Stimulated activated CD4-positive, alpha-beta T cell treated with anti-CD3 and anti-CD28 coated beads, Interleukin-12 subunit alpha, Interleukin-12 subunit beta, amount 100 ng/mL, for 48 hours (primary cell): ENCODE results near the gene ITK.

Experiments used
- DNase-seq, 3 donors: peaks; one replicate each; pipeline ENCODE4 v3.0.0-alpha.2; 2020; ENCODE audit warnings: low read depth in 2 of 3, low spot score in 1 of 3

ITK gene

DNA sequence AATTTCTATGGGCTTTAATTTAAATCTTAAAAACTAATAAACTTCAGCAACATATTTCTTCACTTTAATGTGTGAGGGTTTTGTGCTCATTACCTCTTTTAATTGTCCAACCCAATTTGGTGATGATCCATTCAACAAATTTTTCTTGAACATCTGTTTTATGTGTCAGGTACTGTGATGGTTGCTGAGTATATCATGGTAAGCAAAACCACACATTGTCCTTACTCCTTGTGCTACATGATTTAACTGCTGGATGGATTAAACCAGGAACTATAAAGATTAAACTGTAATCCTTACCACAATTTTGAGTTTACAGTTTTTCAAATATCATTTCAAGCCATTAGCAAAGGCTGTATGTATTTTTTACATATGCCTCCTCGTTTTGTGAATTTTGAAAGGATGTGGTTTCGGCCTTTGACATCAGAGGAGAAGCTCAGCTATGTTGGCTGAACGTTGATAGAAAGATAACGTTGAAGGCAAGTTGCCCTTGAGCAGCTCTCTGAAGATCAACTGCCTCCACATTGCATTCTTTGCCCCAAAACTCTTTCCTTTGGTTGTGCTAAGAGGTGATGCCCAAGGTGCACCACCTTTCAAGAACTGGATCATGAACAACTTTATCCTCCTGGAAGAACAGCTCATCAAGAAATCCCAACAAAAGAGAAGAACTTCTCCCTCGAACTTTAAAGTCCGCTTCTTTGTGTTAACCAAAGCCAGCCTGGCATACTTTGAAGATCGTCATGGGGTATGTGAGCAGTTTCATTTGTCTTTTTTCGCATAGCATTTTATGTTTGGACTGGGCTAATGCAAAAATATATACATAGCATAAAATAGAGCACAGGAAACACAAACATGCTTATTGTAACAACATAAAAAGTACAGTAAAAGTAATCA lies at the start of gene ITK:
ITK (plus strand) TSS at position 467 of the 891 bp plus-strand sequence; CDS start at position 605, 138 bp downstream.
- DNase-seq = no peak

DNA sequence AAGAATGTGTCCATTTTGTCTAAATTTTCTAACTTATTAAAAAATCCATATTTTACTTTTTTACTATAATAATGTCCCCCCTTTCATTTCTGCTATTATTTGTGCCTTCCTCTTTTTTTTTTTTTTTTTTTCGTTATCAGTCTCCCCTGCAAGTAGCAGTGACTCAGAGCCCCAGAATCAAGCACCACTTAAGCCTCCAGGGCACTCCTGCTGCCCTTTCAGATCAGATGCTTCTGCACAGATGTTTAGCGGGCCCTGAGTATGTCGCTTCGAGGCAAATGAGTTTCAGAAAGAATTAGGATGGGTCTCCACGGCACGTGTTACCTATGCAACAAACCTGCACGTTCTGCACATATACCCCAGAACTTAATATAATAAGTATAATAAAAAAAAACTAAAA lies 49.7 kb upstream of the ITK start:
- no peak for DNase-seq

DNA sequence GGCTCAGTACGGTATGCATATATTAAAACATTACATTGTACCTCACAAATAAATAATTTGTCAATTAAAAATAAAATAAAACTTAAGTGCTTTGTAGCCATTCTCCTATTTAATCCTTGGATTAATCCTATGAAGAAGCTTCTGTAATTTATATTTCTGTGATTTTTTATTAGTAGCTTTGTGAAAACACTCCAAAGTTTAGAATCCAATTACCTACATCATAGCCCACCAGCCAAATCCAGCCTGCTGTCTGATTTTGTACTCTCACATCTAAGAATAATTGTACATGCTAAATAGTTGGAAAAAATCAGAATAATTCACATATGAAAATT lies 48.4 kb upstream of the ITK start:
- DNase-seq = no peak

DNA sequence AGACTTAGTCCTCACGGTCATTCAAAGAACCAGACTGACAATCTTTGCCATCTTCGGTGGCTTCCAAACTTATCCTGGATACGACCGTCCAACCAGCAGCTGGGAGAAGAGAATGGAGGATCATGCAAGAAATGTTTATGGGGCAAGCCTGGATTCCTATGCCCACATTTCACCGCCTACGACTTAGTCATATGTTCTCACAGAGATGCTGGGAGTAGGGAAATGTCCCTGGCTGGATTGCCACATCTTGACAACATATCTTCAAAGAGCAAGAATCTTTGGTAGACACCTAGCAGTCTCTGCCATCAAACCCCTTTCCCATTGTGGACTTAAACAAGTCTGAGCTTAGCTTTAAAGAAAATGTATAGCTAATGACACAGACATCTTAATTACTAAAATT lies 42.9 kb upstream of the ITK start:
- no peak for DNase-seq

DNA sequence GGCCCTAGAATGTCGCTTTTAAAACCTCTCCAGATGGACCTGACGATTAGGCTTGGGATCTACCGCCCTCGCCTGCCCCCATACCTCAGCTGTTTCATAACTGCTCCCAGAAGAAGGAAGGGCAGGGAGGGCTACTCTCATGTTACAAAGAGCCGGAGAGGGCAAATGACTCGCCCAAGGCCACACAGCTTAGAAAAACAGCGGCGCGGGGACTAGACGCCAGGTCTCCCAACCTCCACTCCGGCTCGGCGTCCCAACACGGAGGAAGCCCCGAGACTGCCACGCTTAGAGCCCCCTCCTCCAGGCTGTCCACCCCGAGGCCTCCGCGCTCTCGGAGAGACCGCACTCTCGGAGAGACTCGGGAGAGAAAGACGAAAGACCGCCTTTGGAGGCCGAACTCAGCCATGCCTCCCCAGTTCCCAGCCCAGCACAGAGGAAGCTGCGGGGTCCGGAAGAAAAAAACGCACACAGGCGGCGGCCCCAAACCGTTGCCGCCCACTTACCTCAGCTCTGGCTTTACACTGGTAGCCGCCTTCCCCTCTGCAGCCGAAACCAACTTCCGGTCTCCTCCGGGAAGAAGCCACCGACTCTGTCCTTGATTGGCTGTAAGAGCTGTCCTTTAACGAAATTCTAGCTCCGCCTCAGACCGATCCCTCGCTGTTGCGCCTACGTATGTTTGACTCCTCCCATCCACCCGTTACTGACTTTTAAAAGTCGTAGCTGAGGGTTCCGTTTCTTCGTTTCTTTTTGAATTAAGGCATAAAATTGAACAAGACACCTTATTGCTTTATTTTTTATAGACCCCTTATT lies 38.1 kb upstream of the ITK start, which contains the start of gene MED7:
MED7 (minus strand) TSS at position 549 of the 810 bp plus-strand sequence. CDS start 3,434 bp downstream, outside the sequence.
- DNase-seq = peak; percentile 84 to 95 (median 90)

DNA sequence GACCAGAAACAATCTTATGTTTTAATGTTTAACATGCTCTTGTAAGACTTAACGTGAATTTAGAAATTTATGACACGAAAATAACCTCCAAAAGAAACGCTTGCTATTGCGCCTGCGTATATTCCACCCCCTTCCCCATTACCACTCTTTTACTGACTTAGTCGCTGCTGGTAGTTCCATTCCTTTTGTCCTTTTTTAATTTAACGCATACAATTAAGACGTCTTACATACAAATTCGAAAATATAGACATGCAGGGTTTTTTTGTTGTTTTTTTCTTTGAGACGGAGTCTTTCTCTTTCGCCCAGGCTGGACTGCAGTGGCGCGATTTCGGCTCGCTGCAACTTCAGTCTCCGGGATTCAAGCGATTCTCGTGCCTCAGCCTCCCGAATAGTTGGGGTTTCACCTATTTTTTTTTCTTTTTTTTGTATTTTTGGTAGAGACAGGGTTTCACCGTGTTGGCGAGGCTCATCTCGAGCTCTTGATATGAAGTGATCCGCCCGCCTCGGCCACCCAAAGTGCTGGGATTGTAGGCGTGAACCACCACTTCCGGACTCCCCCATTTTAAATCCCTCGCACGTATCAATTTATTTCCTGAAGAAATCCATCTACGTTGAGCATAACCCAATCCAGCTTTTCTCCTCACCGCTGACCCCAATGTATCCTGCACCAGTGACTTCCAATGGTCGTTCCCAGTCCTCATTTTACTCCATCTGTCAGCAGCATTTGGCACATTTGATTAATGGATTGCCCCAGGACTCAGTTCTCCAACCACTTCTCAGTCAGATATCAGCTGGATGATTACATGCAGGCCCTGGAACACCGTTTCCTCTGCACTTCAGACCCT lies 37.3 kb upstream of the ITK start:
- DNase-seq = peak in 2 of 3 donors; percentile 30 to 41

DNA sequence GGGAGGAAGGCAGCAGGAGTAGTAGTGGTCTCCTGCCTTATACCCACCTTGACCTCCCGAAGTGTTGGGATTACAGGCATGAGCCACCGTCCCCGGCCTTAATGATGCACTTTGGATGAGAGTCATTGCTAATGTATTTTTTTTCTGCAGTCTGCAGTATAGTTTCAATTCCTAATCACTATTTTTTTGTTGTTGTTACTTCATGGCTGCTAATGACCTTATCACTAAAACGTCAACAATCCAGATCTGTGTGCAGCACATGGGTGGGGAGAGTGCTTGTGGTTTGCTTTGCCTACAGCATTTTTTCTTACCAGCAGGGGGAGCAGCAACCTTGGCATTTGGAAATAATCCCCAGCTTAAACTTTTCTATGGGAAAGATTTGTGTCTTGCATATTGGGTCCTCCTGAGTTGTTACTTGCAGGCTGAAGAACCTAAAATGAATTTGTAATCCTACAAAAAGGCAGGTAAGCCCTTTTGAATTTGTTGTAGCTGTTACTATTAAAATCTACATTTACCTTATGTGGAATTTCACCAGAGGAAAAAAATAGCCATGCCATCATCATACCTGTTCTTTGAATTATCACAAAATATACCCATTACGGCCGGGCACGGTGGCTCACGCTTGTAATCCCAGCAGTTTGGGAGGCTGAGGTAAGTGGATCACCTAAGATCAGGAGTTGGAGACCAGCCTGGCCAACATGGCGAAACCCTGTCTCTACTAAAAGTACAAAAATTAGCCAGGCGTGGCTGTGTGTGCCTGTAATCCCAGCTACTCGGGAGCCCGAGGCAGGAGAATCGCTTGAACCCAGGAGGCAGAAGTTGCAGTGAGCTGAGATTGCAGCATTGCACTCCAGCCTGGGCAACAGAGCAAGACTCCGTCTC lies 31.7 kb upstream of the ITK start:
- peak; percentile 67 to 94 (median 74) for DNase-seq

DNA sequence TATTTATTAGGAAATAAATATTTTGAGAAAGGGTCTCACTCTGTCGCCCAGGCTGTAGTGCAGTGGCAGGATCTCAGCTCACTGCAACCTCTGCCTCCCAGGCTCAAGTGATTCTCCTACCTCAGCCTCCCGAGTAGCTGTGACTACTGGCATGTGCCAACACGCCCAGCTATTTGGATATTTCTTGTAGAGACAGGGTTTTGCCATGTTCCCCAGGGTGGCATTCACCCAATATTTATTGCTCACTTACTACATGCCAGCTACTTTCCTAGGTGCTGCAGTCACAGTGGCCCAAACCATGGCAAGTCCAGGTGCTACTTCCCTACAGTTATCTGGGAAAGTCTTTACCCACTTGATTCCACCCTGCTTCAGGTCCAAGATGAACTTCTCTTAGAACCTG lies 29.6 kb upstream of the ITK start:
- no peak for DNase-seq

DNA sequence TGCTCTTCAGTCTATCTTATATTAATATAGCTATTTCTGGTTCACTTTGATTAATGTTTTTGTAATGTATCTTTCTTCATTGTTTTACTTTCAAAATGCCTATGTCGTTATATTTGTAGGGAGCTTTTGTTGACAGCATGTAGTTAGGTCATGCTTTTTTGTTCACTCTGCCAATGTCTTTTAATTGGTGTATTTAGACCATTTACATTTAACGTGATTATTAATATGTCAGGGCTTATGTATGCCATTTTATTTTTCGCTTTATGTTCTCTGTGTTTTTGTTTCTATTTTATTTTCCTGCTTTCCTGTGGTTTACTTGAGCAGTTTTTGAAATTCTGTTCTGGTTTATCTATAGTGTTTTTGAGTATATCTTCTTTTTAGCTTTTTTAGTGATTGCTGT lies 25.3 kb upstream of the ITK start:
- no peak for DNase-seq

DNA sequence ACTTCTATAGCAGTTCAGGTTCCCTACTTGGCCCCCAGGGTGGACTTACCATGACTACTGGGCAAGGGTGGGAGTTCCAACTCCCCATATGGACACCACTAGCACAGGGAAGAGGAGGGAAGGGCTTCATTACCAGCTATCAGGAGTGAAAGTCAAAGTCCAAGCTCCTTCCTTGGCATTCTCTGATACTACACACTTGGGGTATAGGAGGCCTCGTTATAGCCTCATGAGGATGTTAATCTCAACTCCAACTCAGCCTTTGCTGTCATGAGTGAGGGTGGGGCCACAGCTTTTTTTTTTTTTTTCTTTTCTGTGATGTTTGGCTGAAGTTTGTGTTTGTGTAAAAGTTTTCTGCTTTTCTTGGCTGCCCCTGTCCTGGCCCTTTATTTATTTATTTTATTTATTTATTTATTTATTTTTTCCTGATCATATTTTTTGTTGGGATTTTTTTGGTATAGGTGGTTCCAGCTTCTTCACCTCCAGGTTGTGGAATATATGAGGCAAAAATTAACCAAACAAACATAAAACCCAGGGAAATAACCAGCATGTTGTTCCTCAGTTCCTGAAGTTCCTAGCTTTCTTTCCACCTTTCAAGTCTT lies 23.2 kb upstream of the ITK start:
- DNase-seq = no peak

DNA sequence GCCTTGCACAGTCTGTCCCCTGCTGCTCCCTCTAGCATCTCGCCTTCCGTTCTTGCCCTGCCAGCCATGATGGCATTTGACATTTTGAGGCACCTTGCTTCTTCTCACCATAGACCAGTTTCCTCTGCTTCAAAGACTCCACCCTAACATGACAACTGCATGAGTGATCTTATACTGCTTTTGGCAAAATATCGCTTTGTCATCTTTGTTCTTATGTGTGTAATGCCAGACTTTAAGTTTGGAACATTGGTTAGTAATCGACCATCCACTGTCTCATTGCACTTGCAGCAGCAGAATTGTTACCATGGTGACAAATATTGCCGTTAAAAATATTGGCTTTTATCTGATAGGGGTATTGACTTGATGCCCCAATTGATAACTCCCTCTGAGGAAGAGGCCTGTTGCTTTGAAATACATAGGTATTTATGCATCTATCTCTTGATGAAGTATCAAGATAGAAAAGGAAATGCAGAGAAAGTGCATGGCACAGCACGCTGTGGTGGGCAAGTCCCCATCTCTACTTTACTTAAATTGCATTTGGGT lies 21.4 kb upstream of the ITK start:
- no peak for DNase-seq

DNA sequence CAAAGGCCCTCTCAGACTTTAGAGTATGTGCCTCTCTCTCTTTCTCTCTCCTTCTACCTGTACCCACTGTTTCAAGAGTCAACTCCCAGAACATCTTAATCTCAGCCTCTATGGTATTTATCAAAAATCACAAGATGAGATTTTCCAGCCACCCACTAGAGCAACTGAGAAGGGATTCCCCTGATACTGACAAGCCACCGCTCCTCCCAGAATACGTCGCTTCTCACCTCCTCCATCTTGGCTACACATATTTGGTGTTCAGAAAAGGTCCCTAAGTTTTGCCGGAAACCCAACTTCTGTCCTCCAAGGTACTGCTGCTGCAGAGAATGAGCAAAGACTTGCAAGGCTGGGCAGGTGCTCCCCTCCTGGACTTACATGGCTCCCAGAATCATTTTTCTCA lies 20.6 kb upstream of the ITK start:
- peak in 1 of 3 donors; percentile 39 for DNase-seq

DNA sequence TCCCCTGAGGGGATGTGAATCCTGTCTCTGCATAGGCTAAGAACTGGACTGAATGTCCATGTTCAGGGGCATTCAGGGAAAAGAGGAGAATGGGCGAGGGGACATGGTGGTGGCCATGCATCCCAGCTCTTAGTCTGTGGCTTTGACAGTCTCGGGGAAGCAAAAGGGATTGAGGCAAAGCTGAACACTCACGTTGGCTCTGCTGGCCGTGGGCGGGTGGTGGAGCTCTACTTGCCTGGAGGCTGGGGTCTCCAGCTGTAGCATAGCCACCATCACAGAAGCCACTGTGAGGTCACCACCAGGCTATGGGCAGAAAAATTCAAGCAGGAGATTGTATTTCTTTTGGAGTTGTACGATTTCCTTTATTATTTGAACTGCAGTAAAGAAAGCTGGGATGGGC lies 18.6 kb upstream of the ITK start:
- DNase-seq = no peak

DNA sequence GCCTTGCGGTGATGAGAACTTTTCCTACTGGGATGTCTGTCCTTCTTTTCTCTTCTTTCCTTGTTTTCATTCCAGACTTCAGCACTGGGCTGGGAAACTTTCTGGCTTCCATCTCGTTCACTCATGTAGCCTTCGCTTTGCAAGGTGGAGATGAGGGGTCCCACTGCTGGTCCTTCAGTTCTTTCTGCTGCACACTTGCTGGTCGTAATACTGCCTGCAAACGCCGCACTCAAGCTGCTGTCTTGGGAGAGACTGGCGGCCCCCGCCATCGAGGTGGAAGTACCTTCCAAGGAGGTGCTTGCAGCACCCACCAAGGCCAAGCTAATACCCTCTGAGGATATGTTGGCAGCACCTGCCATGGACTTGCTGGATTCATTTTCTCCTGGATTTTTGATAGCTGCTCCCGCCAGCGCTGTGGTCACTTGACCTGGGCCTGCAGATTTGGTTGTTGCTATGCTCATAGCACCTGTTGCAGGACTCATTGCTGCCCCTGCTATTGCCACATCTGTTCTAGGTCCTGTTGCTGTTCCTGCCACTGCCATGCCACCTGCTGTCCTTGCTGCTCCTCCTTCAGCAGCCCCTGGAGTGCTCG lies 17.6 kb upstream of the ITK start:
- DNase-seq = no peak

DNA sequence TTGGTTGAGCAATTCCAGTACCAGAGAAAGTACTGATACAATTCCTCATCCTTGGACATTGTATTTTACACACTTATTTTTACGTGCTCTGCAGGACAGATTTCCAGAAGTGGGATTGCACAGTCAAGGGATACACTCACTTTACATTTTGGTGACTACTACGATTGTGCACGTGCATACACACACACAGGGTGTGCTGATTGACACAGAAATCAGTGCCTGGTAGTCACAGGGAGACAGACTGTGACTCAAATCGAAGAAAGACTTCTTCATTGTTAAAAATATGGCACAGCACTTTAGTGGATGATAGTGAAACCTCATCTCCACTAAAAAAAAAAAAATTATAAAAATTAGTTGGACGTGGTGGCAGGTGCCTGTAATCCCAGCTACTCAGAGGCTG lies 16.1 kb upstream of the ITK start:
- no peak for DNase-seq

DNA sequence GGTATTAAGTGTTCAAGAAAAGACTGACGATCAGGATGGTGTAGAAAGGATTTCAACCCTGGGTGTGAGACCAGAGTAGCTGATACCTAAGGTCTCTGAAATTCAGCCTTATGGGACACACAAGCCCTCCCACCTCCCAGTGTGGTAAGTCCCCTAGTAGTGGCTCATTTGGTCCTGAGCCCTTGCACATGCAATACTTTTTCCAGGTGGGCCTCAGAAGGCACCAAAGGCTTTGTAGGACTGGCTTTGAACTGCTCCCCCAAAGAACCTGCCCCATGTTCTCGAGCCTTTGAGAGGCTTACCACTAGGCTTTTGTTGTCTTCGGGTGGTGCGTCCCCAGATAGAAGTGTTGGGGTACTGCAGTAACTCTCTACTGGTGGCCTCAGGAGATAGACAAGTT lies 15.4 kb upstream of the ITK start:
- no peak for DNase-seq

DNA sequence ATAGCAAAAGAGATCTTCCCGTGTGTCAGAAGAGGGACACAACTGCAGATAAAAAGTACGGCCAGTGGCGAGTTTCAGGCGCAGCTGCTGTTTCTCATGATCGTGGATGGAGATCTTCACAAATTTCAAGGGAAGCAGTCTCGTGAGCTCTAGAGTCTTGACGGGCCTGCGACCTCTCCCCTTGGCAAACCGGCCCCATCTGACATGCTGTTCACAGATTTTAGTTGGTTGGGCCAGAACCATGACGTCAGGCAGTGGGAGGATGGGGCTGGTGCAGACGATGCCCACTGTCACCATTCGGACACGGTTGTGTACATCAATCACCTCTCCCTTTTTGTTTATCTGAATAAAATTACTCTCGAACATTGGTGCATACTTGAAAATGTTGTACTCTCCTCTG lies 15.0 kb upstream of the ITK start:
- no peak for DNase-seq

DNA sequence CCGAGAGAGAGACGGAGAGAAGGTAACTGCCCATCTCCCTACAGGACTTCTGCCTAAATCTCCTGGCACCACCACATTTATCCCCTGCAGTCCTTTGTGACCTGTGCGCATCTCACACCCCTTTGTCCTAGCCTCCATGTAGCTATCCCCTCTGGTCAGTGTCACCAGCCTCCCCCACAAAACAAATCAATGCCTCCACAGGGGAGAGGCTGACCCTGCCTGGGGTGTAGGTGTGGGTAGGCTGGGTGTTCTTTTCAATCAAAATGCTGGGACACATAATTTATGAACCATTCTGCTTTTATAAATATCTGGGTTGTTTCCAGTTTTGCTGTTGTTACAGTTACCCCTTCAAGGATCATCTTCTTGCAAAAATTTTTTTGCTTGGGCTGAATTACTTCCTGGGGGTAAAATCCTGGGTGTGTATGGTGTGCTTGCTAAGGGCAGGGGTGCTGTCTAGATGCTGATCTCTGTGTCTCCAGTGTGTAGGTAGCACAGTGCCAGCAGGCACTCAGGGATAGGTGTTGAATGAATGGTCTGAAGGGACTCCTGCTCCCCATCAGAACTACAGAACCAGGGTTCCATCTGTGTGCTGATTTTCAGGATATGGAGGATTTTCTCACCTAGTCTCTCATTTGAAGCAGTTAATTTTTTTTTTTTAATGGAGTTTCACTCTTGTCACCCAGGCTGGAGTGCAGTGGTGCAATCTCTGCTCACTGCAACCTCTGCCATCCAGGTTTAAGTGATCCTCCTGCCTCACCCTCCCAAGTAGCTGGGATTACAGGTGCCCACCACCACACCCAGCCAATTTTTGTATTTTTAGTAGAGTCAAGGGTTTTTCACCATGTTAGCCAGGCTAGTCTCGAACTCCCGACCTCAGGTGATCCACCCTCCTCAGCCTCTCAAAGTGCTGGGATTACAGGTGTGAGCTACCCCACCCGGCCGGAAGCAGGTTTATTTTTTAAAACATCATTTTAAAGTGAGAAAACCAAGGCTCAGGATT lies 14.1 kb upstream of the ITK start, which contains the start of gene GARIN3:
GARIN3 (minus strand) TSS at position 51 of the 1,000 bp plus-strand sequence. CDS start 96 bp downstream, outside the sequence.
- DNase-seq = no peak
